GM18870 (cell line): ENCODE results near the gene CTRB1.

Source experiments
- ATAC-seq: cut with Tn5 transposase; IDR thresholded peaks from one replicate; pipeline ENCODE4 v1.9.1; 2021; ENCODE audit warnings: moderate library complexity; ENCODE audit not compliant: unreplicated experiment

Gene CTRB1

GRCh38 chr16:75252049-75252864 is 33.5 kb downstream of the CTRB1 start:
- no peak for ATAC-seq

- ATAC-seq, result no peak
These were observed 34.4 kb downstream of the CTRB1 start for GRCh38 chr16:75252946-75253911.

GRCh38 chr16:75254359-75254837 is 35.6 kb downstream of the CTRB1 start:
- no peak for ATAC-seq

- ATAC-seq, result no peak
These were observed 37.3 kb downstream of the CTRB1 start for GRCh38 chr16:75256059-75256571.

- ATAC-seq, result no peak
These were observed 38.0 kb downstream of the CTRB1 start for GRCh38 chr16:75256696-75257343.

- ATAC-seq, result no peak
These were observed 39.4 kb downstream of the CTRB1 start for GRCh38 chr16:75257886-75258806.

GRCh38 chr16:75258807-75259141 is 40.0 kb downstream of the CTRB1 start:
- ATAC-seq, result no peak

GRCh38 chr16:75260851-75261589 is 42.2 kb downstream of the CTRB1 start:
- ATAC-seq, result no peak

GRCh38 chr16:75261590-75262078 is 42.8 kb downstream of the CTRB1 start:
- ATAC-seq, result no peak

GRCh38 chr16:75262104-75262799 is 43.5 kb downstream of the CTRB1 start:
- ATAC-seq, result no peak

- no peak for ATAC-seq
These were observed 44.0 kb downstream of the CTRB1 start for GRCh38 chr16:75262800-75263127.

- ATAC-seq, result no peak
These were observed 44.6 kb downstream of the CTRB1 start for GRCh38 chr16:75263291-75263962.

- no peak for ATAC-seq
These were observed 45.2 kb downstream of the CTRB1 start for GRCh38 chr16:75263963-75264445.

GRCh38 chr16:75264457-75264998 is 45.7 kb downstream of the CTRB1 start:
- no peak for ATAC-seq

GRCh38 chr16:75264999-75265910 is 46.5 kb downstream of the CTRB1 start:
- ATAC-seq, result peak; percentile 20

GRCh38 chr16:75265911-75266701 is 47.3 kb downstream of the CTRB1 start:
- ATAC-seq, result peak; percentile 49
